Measurements from ENCODE around the gene PPP2R3B. TPM values are rescaled to one million over a fixed set of nuclear protein-coding genes. Genes with fewer than 3 reads are reported as not detected.

Gene PPP2R3B
- total RNA-seq, 1 donor from 2014 or later, result 28.2 TPM

- TF ChIP-seq CTCF (IDR thresholded peaks at IDR 0.05), result no peak
- Mint-ChIP-seq H3K27me3 (ENCODE audit: unreplicated experiment) (no peaks in the 10 kb centered on the region), H3K9me3 (ENCODE audit: unreplicated experiment) (no peaks in the 10 kb centered on the region)
Observed at GRCh38 chrX:316351-317325, 70.1 kb downstream of the PPP2R3B start.

DNA sequence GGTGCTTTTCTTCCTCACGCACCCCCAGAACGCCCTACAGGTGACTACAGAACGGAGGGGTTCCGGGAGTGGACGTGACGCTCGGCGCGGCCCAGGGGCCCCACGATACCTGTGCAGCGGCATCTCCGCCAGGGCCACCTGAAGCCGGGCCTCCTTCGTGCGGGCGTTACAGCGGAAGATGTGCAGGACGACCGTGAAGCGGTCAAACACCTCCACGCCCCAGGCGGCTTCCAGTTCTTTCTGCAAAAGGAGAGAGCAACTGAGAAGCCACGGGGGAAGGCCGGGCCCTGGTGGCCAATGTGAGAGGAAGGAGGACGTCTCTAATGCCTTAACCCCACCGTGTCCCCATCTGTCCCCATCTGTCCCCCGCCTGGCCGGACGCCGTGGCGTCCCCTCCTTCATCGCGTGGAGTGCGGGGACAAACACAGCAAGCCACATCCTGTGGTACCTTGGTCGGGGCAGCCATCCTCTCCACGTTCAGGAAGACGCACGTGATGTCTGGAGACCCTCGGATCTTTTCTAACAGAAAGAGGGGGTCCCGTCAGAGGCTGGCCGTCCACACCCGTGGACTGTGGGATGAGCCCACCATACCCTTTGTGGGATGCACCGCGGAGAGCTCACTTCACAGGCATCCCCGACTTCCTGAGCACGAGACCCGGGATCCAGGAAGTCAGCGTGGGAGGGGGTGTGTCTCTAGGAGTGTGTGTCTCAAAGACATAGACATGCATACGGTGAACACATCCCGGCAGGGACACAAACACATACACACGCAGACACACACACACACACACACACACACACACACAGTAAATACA is 71.7 kb downstream of the PPP2R3B start:
- no peak for TF ChIP-seq CTCF (IDR thresholded peaks at IDR 0.05)
- DNase-seq (ENCODE audit: extremely low spot score, unreplicated experiment), result no peak
- Mint-ChIP-seq H3K4me1 (ENCODE audit: unreplicated experiment) (peaks cover 7% of the 10 kb centered on the region), H3K9me3 (ENCODE audit: unreplicated experiment) (no peaks in the 10 kb centered on the region), H3K36me3 (ENCODE audit: unreplicated experiment) (peaks cover 11% of the 10 kb centered on the region), H3K4me3 (ENCODE audit: unreplicated experiment) (no peak overlapping the region), H3K27me3 (ENCODE audit: unreplicated experiment) (no peaks in the 10 kb centered on the region), H3K27ac (ENCODE audit: unreplicated experiment) (no peak overlapping the region)

More at GRCh38 chrX:316351-317325, 70.1 kb downstream of the PPP2R3B start:
- Mint-ChIP-seq H3K4me3 (ENCODE audit: unreplicated experiment) (peak overlapping the region; percentile 51), H3K4me1 (ENCODE audit: unreplicated experiment) (peaks cover 12% of the 10 kb centered on the region), H3K27ac (ENCODE audit: unreplicated experiment) (peak overlapping the region; percentile 27), H3K36me3 (ENCODE audit: unreplicated experiment) (peaks cover 10% of the 10 kb centered on the region)
- DNase-seq (ENCODE audit: extremely low spot score, unreplicated experiment), result no peak

GRCh38 chrX:314049-314448 is 72.7 kb downstream of the PPP2R3B start:
- no peak for TF ChIP-seq CTCF (IDR thresholded peaks at IDR 0.05)
- Mint-ChIP-seq H3K27me3 (ENCODE audit: unreplicated experiment) (no peaks in the 10 kb centered on the region), H3K9me3 (ENCODE audit: unreplicated experiment) (no peaks in the 10 kb centered on the region), H3K4me3 (ENCODE audit: unreplicated experiment) (no peak overlapping the region), H3K4me1 (ENCODE audit: unreplicated experiment) (peaks cover 7% of the 10 kb centered on the region), H3K36me3 (ENCODE audit: unreplicated experiment) (peaks cover 18% of the 10 kb centered on the region), H3K27ac (ENCODE audit: unreplicated experiment) (no peak overlapping the region)
- DNase-seq (ENCODE audit: extremely low spot score, unreplicated experiment), result no peak

DNA sequence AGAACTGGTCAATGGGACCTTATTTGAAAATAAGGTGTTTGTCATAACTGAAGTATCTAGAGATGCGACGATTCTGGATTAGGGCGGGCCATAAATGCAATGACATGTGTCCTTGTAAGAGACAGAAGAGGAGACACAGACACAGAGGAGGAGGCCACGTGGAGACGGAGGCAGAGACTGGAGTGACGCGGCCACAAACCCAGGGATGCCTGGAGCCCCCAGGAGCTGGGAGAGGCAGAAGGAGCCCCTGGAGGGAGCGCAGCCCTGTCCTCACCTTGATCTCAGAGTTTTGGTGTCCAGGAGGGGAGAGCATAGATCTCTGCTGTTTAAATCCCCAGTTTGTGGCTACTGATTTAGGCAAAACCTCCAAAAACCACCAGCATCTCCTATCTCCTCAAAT is 73.2 kb downstream of the PPP2R3B start:
- no peak for DNase-seq (ENCODE audit: extremely low spot score, unreplicated experiment)
- Mint-ChIP-seq H3K36me3 (ENCODE audit: unreplicated experiment) (peaks cover 18% of the 10 kb centered on the region), H3K4me1 (ENCODE audit: unreplicated experiment) (peaks cover 7% of the 10 kb centered on the region), H3K27me3 (ENCODE audit: unreplicated experiment) (no peaks in the 10 kb centered on the region), H3K27ac (ENCODE audit: unreplicated experiment) (no peak overlapping the region), H3K4me3 (ENCODE audit: unreplicated experiment) (no peak overlapping the region), H3K9me3 (ENCODE audit: unreplicated experiment) (no peaks in the 10 kb centered on the region)
- TF ChIP-seq CTCF (IDR thresholded peaks at IDR 0.05), result no peak
